Naive thymus-derived CD4-positive, alpha-beta T cell (primary cell): ENCODE measurements around the gene KIF27. TPM values are rescaled to one million over a fixed set of nuclear protein-coding genes. Genes with fewer than 3 reads are reported as not detected.
"Not testable (repeated sequence)": the region's sequence is repeated elsewhere in the genome, so short reads cannot be mapped to it uniquely, and the experiment has no call there.

ENCODE experiments used
- ATAC-seq: fragments of 150-1000 bp; cut with Tn5 transposase; 2 replicates; pipeline ENCODE4 v1.10.0; 2021; ENCODE audit warnings: mild to moderate bottlenecking, moderate library complexity
- CTCF ChIA-PET: fragments of 350-600 bp; sonication (Branson Sonifier 250); formaldehyde crosslinking; loops from one replicate; lab custom pipeline; 2021; ENCODE audit warnings: antibody characterized with exemption; lab: Charles Lee
- POLR2A ChIA-PET: fragments of 350-600 bp; sonication (Branson Sonifier 250); formaldehyde crosslinking; loops from one replicate; lab custom pipeline; 2021; ENCODE audit warnings: antibody characterized with exemption, inconsistent platforms; lab: Charles Lee
- DNase-seq, 9 donors: peaks; one replicate each; pipeline versions ENCODE4 v3.0.0 to v3.0.0-alpha.2; 2020 to 2022; ENCODE audit warnings: mixed read lengths in 1 of 9
- H3K27ac ChIP-seq: one replicate; pipeline ENCODE4 v1.7.0; 2013; ENCODE audit warnings: mild to moderate bottlenecking, low read depth, low read length, moderate library complexity
- H3K27me3 ChIP-seq, 2 donors: one replicate each; pipeline ENCODE4 v1.7.0; 2013; ENCODE audit warnings: low read length in 2 of 2, mild to moderate bottlenecking in 2 of 2, moderate library complexity in 2 of 2; ENCODE audit not compliant: control insufficient read depth in 2 of 2, insufficient read depth in 2 of 2
- H3K36me3 ChIP-seq, 3 experiments: 1 replicate in 2 of 3; 2 replicates in 1 of 3; pipeline ENCODE4 v1.7.0; 2013; ENCODE audit warnings: low read length in 3 of 3, mild to moderate bottlenecking in 3 of 3, moderate library complexity in 1 of 3; ENCODE audit not compliant: insufficient read depth in 3 of 3, control insufficient read depth in 2 of 3
- H3K4me1 ChIP-seq, 2 donors: one replicate each; pipeline ENCODE4 v1.7.0; 2013; ENCODE audit warnings: low read length in 2 of 2, mild to moderate bottlenecking in 2 of 2, moderate library complexity in 1 of 2; ENCODE audit not compliant: control insufficient read depth in 2 of 2, insufficient read depth in 2 of 2
- H3K4me3 ChIP-seq: 2 replicates; pipeline ENCODE4 v1.7.0; 2013; ENCODE audit warnings: mild to moderate bottlenecking, low read length
- H3K9me3 ChIP-seq, 3 experiments: 1 replicate in 2 of 3; 2 replicates in 1 of 3; pipeline ENCODE4 v1.7.0; 2013; ENCODE audit warnings: low read length in 3 of 3; ENCODE audit not compliant: control insufficient read depth in 2 of 3
- H3K27ac Mint-ChIP-seq, 9 donors: one replicate each; pipeline ENCODE4 v1.8.0; 2020 to 2022; ENCODE audit warnings: mixed read lengths in 9 of 9, mild to moderate bottlenecking in 8 of 9, moderate library complexity in 5 of 9, inconsistent platforms in 2 of 9
- H3K27me3 Mint-ChIP-seq, 5 donors: one replicate each; pipeline ENCODE4 v1.8.0; 2021 to 2022; ENCODE audit warnings: mixed read lengths in 5 of 5, mild to moderate bottlenecking in 1 of 5
- H3K36me3 Mint-ChIP-seq, 5 donors: one replicate each; pipeline ENCODE4 v1.8.0; 2020 to 2022; ENCODE audit warnings: mixed read lengths in 5 of 5, mild to moderate bottlenecking in 3 of 5, inconsistent platforms in 1 of 5
- H3K4me1 Mint-ChIP-seq, 7 donors: one replicate each; pipeline ENCODE4 v1.8.0; 2020 to 2022; ENCODE audit warnings: mixed read lengths in 7 of 7, mild to moderate bottlenecking in 3 of 7, inconsistent platforms in 1 of 7
- H3K4me3 Mint-ChIP-seq, 10 donors: one replicate each; pipeline ENCODE4 v1.8.0; 2020 to 2022; ENCODE audit warnings: mild to moderate bottlenecking in 10 of 10, mixed read lengths in 10 of 10, moderate library complexity in 6 of 10, inconsistent platforms in 2 of 10
- H3K9me3 Mint-ChIP-seq, 11 donors: one replicate each; pipeline ENCODE4 v1.8.0; 2020 to 2022; ENCODE audit warnings: mixed read lengths in 11 of 11, mild to moderate bottlenecking in 4 of 11, inconsistent platforms in 1 of 11, moderate library complexity in 1 of 11
- intact Hi-C, 2 donors: fragments of 100-400 bp; cut with micrococcal nuclease; formaldehyde crosslinking; loops; one replicate each; pipeline ENCODE4 v1.15.1; 2023
- polyA plus RNA-seq, 2 donors: library from polyadenylated mRNA; unstranded; fragments of 300-500 nt; fragmentation: Illumina TruSeq; gene quantifications; one replicate each; pipeline ENCODE4 v1.2.3, GENCODE V29; 2021
- total RNA-seq, 6 experiments: library from RNA in 5 of 6; stranded (reverse) in 5 of 6; gene quantifications; 1 replicate in 5 of 6; 2 replicates in 1 of 6; pipeline ENCODE4 v1.2.3 and lab custom pipeline; 2021 to 2026

Gene KIF27
- total and polyA plus RNA-seq, 7 experiments from 2014 or later = 1.3 to 6.7 (median 4.1) TPM

DNA sequence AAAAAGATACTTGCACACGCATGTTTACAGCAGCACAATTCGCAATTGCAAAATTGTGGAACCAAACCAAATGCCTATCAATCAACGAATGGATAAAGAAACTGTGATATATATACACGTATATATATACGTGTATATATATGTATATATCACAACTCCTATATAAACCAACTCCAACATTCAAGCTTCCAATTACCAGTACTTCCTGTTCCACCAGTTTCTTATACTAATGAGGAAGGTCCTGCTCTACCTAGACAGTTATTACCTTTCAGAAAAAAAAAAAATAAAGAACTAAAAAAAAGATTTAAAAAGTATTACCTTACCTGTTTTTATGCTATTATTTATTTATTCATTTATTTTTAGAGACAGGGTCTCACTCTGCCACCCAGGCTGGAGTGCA, 20.6 kb downstream of the KIF27 start:
- intact Hi-C loops, H3K4me1 Mint-ChIP-seq, H3K36me3 ChIP-seq, POLR2A ChIA-PET, DNase-seq, H3K27ac Mint-ChIP-seq, H3K9me3 Mint-ChIP-seq, H3K4me3 Mint-ChIP-seq, CTCF ChIA-PET, ATAC-seq, H3K36me3 Mint-ChIP-seq, H3K27me3 Mint-ChIP-seq, H3K27me3 ChIP-seq, H3K9me3 ChIP-seq, H3K27ac ChIP-seq, H3K4me1 ChIP-seq, H3K4me3 ChIP-seq: not testable (repeated sequence)

DNA sequence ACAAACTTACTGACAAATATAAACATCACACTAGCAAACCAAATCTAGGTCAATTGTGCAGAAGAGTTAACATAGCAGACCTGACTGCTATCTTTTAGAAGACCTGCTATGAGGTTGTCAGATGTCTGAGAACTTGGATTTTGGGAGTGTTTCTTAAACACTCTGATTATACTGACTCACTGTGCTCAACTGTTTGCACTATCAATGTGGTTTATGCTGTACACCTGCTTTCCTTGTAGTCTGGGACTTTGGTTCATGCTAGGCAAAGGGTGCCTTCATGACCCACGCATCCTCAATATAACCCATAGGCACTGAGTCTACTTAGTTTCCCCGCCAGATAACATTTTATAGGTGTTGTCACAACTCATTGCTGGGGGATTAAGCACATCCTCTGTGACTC, 26.9 kb downstream of the KIF27 start:
- H3K36me3 ChIP-seq, H3K4me1 ChIP-seq, H3K27ac Mint-ChIP-seq, DNase-seq, H3K36me3 Mint-ChIP-seq, H3K4me1 Mint-ChIP-seq, H3K27me3 ChIP-seq, H3K9me3 ChIP-seq, intact Hi-C loops, CTCF ChIA-PET, H3K27ac ChIP-seq, H3K27me3 Mint-ChIP-seq, POLR2A ChIA-PET, H3K9me3 Mint-ChIP-seq, ATAC-seq, H3K4me3 Mint-ChIP-seq, H3K4me3 ChIP-seq: not testable (repeated sequence)

DNA sequence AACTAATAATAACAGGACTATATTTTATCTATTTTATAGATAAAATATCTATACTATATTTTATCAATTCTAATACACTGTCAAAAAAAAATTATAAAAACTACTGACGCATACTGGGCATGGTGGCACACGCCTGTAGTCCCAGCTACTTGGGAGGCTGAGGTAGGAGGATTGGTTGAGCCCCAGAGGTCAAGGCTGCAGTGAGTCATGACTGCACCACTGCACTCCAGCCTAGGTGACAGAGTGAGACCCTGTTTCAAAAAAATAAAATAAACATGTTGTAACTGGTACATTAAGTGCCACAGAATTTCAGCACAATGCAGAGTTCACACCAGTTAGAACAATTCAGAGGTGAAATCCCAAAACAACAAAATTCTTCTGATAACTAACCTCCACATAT, 34.7 kb downstream of the KIF27 start:
- intact Hi-C loops, DNase-seq, H3K4me1 ChIP-seq, H3K4me3 Mint-ChIP-seq, H3K4me3 ChIP-seq, H3K36me3 ChIP-seq, POLR2A ChIA-PET, H3K27me3 ChIP-seq, H3K4me1 Mint-ChIP-seq, H3K27ac ChIP-seq, ATAC-seq, H3K36me3 Mint-ChIP-seq, H3K9me3 Mint-ChIP-seq, H3K27ac Mint-ChIP-seq, H3K9me3 ChIP-seq, H3K27me3 Mint-ChIP-seq: not testable (repeated sequence)
- CTCF ChIA-PET = interaction anchor here (0.6 kb wide), 1 partner anchor 1723 kb away, joined by 4 read pairs; no protein-coding TSS in a partner anchor

DNA sequence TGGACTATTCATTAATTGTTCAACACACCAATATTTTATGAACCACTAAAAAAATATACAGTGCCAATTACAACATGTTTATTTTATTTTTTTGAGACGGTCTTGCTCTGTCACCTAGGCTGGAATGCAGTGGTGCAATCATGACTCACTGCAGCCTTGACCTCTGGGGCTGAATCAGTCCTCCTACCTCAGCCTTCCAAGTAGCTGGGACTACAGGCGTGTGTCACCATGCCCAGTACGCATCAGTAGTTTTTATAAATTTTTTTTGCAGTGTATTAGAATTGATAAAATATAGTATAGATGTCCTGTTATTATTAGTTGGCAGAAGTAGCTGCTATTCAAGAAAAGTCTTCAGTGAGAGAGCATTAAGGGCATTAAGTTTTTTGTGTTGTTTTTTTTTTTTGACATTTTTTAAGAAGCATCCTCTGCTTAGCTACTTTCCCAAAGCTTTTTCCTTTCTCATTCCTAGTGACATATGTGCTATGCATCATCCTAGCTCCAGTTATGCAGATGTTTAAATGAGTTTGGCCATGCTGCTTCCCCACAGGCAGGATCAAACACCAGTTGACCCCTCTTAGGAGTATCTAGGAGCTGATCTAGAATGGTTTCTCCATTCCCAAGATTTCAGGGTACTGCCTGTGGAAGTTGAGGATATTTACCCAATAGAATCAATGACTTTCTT, 35.5 kb downstream of the KIF27 start:
- H3K4me1 ChIP-seq, H3K36me3 Mint-ChIP-seq, H3K4me3 Mint-ChIP-seq, intact Hi-C loops, DNase-seq, CTCF ChIA-PET, H3K27me3 ChIP-seq, H3K36me3 ChIP-seq, H3K9me3 Mint-ChIP-seq, H3K27ac ChIP-seq, POLR2A ChIA-PET, H3K27me3 Mint-ChIP-seq, H3K9me3 ChIP-seq, ATAC-seq, H3K4me3 ChIP-seq, H3K27ac Mint-ChIP-seq, H3K4me1 Mint-ChIP-seq: not testable (repeated sequence)

DNA sequence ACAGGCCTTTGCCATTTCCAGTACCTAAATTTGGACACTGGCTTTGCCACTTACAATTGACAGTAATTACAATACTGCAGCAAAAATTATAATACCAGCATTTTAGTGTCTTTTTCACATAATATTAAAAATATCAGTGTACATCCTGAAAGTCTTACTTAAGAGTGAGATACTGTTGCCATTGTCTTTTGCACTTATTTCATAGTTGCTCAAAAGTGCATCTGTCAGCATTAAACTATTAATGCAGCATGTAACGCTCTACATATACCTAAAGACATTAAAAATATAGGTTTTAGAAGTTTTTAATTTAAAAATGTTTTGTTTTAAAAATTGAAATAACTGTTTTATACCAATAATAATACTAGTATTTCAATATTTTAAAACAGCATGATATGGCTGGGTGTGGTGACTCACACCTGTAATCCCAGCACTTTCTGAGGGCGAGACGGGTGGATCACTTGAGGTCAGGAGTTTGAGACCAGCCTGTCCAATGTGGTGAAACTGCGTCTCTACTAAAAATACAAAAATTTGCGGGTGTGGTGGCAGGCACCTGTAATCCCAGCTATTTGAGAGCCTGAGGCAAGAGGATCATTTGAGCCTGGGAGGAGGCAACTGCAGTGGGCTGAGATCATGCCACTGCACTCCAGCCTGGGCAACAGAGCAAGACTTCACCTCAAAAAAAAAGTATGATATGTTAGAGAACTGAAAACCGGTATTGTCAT, 39.4 kb downstream of the KIF27 start:
- H3K4me1 ChIP-seq, H3K27ac ChIP-seq, H3K4me1 Mint-ChIP-seq, H3K9me3 ChIP-seq, CTCF ChIA-PET, H3K4me3 ChIP-seq, intact Hi-C loops, POLR2A ChIA-PET, H3K36me3 ChIP-seq, DNase-seq, H3K27me3 Mint-ChIP-seq, H3K27ac Mint-ChIP-seq, H3K27me3 ChIP-seq, ATAC-seq, H3K4me3 Mint-ChIP-seq, H3K9me3 Mint-ChIP-seq: not testable (repeated sequence)
- H3K36me3 Mint-ChIP-seq = peaks cover 0 to 14% (median 0%) of the 10 kb centered on the region in 5 donors

DNA sequence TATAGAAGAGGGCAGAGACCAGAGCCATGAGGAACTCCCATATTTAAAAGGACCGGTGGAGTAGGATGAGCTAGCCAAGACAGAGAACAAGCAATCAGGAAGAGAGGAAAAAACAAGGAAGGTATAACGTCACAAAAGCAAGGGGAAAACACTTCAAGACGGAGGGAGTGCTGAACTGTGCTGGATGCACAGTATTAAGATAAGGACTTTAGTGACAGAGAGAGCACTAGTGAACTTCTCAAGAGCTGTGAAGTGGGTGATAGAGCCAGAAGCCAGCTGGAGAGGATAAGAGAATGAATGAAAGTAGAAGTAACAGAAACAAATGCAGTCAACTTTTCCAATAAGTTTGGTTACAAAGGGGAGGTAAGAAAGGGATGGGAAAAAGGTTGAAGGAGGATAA, 45.7 kb downstream of the KIF27 start:
- H3K4me1 Mint-ChIP-seq, H3K9me3 Mint-ChIP-seq, H3K4me1 ChIP-seq, POLR2A ChIA-PET, H3K27me3 Mint-ChIP-seq, H3K4me3 ChIP-seq, H3K27ac Mint-ChIP-seq, H3K36me3 ChIP-seq, H3K4me3 Mint-ChIP-seq, H3K9me3 ChIP-seq, ATAC-seq, H3K27me3 ChIP-seq, intact Hi-C loops, H3K27ac ChIP-seq, CTCF ChIA-PET, DNase-seq: not testable (repeated sequence)
- H3K36me3 Mint-ChIP-seq = peaks cover 0 to 17% (median 7%) of the 10 kb centered on the region in 5 donors

DNA sequence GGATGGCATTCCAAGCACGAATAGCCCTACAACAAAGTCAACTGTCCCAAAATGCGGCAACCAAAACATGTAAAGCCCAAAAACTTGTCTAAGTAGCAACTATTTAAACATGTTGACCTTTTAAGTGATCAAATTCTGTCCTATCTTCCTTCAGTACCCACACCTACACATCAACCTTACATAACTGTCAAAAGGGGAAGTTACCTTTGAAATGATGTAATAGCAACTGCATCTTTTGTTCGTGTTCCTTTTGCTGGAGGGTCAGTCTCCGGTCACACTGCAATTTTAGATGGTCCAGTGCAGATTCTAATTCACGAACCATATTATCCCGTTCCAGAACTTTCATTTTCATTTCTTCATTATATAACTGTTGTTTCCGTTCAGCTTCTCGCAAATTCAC, 71.3 kb downstream of the KIF27 start:
- H3K27me3 Mint-ChIP-seq, H3K27ac ChIP-seq, intact Hi-C loops, H3K4me1 ChIP-seq, H3K27ac Mint-ChIP-seq, H3K9me3 Mint-ChIP-seq, H3K27me3 ChIP-seq, H3K4me3 ChIP-seq, ATAC-seq, H3K4me1 Mint-ChIP-seq, H3K36me3 ChIP-seq, POLR2A ChIA-PET, H3K4me3 Mint-ChIP-seq, CTCF ChIA-PET, DNase-seq, H3K9me3 ChIP-seq: not testable (repeated sequence)
- peaks cover 0 to 16% (median 7%) of the 10 kb centered on the region in 5 donors for H3K36me3 Mint-ChIP-seq
